Measurements from ENCODE around the gene SLC12A8.

SLC12A8 gene

DNA sequence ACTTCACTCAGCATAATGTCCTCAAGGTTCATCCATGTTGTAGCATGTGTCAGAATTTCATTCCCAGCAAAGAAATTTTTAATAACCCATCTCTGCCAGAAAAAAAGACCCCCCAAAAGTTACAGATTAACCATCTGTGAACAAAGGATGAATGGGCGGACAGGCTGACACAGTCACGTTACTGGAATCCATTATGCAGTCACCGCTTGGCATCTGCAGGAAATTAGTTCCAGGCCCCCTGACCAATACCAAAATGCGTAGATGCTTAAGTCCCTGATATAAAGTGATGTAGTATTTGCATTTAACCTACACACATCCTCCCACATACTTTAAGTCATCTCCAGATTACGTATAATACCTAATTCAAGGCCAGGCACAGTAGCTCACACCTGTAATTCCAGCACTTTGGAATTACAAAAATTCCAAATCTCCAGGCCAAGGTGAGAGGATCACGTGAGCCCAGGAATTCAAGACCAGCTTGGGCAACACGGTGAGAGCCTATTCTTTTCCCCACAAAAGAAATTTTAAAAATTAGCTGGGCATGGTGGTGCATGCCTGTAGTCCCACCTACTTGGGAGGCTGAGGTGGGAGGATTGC, 1.5 kb upstream of the SLC12A8 start:
- no peak for DNase-seq (ENCODE audit: low spot score)

DNA sequence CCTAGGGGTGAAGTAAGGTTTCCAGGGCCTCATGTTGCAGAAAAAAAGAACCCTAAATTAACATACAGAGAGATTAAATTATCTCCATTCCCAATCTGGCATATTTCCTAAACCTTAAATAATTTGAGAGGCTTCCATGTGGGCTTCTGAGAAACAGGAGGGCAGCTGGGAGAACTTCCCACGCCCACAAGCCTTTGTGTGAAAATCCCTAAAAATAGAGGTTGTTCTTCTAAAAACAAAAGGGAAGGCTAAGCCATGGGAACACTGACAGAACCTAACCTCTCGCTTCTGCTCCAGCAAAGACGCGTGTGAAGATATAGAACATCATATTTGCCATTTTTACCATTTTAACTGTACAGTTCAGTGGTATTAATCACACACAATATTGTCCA, 812 bp upstream of the SLC12A8 start:
- no peak for DNase-seq (ENCODE audit: low spot score)

DNA sequence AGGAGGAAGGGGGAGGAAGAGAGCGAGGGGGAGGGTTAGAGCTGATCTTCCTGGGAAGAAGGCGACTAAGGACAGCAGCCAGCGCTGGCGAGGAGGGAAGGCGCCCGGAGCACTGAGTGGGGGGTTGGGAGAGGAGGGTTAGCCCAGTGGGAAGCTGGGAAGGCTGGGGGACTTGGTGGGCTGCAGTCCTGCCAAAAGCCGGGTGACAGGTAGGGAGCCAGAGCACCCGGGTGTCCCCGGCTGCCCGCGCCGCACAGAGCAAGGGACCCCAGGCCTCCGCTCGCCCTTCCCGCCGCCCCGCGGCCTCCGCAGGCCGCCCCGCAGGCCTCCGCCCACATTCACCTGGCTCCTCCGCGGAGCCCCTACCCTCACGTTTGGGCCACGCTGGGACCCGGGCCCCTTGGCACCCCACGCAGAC, 448 bp downstream of the SLC12A8 start:
- DNase-seq (ENCODE audit: low spot score) = no peak

DNA sequence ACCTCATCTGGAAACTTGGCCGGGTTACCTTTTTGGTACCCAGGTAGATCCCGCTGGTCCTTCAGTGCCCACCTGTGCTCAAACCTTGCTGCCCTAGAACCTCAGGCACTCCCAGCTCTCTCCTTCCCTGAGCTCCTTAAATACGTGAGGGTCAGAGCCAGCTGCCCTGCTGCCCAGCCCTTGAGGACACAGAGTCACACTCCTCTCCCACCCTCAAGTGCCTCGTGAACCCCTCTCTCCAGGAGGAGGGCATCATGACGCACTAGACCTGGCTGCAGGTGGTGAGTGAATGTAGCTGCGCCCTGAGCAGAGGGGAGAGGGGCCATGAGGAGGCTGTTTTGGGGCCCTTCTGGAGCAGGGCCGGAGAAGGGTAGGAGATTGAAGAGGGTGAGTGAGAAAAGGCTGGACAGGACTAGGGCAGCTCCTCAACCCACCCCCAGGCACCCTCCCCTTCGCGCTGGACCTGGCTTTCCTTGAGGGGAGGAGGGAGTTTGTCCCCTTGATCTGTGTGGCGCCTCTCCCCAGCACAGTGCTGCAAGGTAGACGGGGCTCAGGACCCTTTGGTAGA, 941 bp downstream of the SLC12A8 start:
- DNase-seq (ENCODE audit: low spot score) = no peak

DNA sequence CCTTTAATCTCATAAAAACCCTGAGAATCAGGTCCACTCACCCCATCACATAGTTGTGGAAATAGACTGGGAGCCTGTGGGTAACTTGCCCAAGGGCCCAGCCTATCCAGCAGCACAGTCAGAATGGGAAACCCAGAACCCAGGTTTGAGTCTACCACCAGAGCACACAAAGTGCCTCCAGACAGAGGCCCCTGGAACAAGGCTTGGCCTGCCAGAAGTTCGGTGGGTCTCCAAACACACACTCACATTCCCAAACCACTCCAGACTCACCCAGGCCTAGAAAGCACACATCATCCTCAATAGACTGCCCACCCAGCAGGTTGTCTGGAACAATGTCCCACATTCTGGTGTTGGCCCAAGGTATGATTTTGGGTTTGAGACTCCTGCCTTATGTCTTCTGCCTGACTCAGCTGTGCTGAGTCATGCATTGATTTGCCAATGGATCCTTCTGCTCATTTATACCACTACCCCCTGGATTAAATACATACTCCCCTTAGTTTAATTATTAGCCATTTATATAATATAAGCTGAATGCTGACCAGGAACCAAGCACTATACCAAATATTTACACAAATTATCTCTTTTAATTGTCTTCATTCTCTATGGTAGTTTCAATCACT, 4.5 kb downstream of the SLC12A8 start:
- DNase-seq (ENCODE audit: low spot score) = no peak

DNA sequence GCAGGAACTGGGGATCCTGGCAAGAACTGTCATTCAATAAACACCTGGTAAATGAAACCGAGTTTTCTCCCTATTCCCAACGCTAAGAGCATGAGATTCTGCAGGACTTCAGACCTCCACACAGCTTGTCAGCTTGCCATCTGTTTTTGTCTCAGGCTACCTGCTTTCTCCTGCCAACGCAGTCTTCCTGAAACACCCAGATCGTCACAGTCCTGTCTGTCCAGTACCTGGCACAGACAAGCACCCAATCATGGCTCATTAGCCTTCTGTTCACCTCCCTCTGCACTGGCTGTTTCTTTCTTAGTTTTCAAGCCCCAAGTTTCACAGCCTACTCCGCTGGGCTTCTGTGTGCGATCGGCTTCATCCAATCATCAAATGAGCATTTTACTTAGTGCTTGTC, 5.0 kb downstream of the SLC12A8 start:
- no peak for DNase-seq (ENCODE audit: low spot score)

DNA sequence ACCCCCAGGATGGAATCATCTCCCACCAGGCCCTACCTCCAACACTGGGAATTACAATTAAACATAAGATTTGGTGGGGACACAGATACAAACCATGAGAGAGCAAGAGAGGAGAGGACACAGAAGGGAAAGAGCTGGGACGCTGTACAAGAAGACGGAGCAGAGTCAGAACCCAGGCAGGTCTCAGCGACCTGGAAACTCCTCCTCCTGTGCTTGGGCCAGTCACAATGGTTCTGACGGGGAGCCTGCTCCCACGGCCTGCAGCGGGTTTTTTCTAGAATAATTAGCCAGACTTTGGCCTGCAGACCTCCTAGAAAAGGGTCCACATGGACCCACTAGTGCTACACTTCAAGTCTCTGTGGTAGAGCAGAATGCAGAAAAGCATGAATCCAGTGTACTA, 5.6 kb downstream of the SLC12A8 start:
- DNase-seq (ENCODE audit: low spot score) = no peak

DNA sequence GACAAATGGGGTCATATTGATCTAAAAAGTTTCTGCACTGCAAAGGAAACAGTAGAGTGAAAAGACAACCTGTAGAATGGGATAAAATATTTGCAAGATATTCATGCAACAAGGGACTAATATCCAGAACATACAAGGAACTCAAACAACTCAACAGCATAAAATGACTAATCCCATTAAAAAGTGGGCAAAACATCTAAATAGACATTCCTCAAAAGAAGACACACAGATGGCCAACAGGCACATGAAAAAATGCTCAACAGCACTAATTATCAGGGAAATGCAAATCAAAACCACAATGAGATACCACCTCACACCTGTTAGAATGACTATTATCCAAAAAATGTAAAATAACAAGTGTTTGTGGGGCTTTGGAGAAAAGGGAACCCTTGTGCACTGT, 8.8 kb downstream of the SLC12A8 start:
- DNase-seq (ENCODE audit: low spot score) = no peak

DNA sequence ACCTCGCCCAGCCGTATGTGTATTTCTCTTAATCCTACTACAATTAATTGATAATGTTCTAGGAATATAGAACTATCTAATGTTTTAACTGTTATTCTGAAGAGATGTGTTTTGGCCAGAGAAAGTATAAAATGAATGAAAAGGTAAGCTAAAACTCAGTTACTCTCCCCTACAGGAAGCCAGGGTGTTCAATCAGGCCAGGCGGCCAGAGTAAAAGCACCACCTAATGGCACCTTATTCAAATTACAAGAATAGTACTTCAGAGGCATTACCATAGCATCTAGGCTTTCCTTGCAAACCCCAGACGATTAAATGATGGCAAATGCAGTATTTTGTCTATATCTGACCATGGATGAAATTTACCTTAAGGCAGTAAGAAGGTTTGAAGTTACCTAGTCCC, 10.4 kb downstream of the SLC12A8 start:
- no peak for DNase-seq (ENCODE audit: low spot score)

DNA sequence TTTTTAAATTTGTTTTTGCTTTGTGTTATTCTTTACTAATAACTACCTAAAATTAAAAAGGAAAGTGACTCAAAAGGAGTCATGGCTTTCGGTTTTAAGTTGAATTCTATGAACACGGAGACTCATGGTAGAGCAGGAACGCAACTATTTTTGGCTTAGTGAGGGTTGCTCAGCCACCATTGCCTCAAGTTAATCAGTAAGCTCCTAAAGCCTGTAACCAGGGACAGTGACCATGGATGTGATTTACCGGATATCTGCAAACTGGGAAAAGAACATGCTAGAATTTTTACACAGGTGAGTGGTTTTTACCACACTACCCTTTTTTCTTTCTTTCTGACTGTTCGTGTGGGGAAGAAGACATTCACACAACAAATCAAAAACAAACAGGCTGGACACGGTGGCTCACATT, 11.8 kb downstream of the SLC12A8 start:
- no peak for DNase-seq (ENCODE audit: low spot score)

DNA sequence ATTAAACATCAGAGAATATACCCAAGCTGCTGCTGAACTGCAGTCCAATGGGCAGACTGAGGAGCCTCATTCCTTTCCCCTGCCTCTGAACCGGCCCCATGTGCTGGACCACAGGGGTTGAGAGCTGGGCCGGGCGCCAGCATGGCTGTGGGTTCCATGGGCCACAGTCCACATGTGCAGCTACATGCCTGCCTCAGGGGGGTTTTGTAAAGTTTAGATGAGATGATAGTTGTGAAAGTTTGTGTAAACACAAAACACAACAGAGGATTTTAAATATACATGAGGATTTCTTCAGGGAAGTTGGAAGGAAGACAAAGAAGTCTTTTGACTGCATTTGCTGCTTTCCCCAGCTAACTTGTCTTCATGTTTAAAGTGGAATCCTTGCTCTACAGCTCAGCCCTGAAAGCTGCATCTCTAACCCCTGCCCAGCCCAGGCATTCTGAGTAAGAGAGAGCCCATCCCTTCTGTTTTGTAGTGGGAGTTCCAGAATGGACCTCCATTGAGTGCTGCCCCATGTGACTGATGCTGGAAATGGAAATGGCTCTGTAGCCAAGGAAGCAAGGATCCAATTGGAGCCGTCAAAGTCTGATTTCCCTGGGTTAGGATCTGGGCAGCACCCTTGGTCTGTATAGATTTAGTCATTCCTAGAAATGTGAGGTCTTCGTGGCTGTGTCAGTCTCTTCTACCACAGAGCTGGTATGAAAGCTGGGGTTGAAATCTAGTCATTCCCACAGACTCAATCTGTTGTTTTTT, 17.5 kb downstream of the SLC12A8 start:
- DNase-seq (ENCODE audit: low spot score) = no peak

DNA sequence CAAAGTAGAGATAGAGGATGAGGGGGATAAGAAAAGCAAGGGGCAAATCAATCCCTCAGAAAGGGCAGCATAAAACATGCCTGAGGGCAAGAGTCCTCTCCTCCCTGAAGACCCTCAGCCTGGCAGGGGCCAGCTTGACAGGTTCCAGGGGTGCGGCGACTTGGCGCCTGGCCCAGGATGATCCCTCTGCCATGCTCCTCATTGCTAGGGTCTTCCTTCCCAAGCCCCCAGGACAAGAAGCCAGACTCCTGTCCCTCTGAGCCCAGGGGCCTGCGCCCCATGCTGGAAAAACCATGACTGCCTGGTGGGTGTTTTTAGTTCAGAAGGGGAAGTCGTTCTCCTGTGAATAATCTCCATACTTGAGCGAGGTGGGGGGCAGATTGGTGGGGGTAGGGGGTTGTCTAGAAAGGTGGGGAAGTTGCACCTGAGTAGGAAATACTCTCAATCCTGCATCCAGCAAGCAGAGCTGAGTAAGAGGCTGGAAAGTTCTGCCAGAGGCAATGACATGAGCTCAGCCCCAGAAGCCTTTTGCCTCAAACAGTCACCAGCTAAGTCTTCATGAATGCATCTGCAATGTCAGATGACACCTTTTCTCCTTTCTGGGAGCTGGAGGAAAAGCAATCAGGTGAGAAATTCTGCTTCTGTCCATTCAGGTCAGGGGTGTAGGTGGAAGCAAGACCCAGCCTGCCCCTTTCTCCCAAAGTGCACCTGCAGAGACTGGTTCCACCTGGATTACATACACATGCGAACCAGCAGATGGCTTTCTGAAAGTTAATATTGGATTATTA, 18.3 kb downstream of the SLC12A8 start:
- no peak for DNase-seq (ENCODE audit: low spot score)

DNA sequence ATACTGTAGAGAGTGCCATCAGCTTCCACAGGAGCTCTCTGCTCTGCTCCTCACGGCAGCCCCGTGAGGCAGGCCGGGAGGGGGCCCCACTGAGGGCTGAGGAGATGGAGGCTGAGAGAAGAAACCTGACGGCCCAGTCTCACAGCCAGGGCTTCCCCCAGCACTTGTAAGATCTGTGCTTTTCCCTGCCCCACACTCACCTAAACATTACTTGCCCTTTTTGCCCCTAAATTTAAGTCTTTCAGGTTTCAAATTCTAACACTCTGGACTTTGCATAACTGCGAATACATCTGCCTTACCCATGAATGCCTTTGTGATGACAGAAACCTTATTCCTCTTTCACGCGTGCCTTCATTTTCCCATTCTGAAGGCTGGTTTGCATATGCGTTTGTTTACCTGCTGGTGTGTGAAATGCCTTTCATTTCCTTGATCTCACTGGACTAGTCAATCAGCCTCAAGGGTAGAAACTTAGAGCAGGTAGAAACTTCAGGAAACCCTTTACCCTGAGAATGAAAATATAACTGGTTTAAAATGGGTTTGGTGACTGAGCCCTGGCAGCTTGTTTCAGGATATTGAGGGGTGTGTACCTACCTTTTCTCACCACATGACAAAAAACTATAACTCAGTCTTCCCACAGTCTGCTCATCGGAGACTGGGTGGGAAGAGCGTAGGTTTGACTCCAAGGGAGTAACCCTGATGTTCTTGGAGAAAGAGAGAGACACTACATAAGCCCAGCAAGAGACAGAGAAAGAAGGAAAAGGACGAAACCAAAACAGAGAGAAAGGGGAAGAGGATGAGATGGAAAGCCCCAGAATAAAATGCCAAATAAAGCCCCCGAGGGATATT, 20.1 kb downstream of the SLC12A8 start:
- no peak for DNase-seq (ENCODE audit: low spot score)

DNA sequence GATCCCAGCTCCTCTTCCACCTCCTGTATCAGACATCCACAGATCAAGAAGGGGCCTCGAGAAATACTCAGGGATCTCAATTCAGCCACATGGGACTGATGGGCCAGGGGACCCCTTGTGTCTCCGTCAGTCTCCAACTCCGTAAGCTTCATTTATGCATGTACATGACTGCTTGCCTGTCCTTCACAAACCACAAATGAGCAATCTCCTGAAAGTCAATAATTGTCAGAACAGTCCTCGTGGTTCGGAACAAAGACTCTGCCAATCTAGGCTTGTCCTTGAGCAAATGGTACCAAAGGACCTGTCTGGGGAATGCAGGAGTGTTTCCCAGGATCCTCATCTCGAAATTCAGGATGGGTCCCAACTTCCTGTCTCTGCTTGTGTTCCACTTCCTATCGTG, 20.8 kb downstream of the SLC12A8 start:
- no peak for DNase-seq (ENCODE audit: low spot score)

DNA sequence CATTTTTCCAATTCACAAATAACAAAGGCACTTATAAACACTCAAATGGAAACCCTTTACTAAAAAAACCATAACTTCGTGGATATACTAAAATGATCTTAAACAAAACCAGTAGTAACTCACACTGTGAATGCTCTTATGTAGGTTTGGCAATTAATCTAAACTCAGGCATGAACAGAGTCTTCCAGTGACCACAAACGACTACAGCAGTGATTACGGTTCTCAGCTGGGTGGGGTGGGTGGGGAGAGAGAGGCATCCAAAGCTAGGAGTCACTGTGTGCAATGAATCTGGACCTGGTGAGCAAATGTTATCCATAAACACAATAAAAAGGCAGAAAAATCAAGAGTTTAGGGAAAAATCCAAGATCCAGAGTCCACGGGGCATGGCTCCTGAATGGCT, 21.3 kb downstream of the SLC12A8 start:
- no peak for DNase-seq (ENCODE audit: low spot score)

DNA sequence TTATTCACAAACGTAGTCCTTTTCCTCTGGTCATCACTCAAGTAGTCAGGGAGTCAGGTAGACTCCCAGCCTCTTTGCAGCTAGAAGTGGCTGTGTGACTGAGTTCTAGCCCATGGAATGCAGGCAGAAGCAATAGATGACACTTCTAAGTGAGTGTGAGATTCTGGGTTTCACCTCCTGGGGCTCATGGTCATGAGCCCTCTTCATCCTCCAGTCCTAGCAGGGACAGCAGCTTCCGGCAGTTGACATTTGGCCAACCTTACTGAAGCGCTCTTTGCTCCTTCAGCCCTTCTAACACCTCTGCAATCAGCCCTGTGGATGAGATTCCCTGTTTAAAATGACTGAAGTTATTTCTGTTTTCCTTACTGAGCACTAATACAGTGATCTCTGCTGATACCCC, 21.8 kb downstream of the SLC12A8 start:
- DNase-seq (ENCODE audit: low spot score) = no peak

DNA sequence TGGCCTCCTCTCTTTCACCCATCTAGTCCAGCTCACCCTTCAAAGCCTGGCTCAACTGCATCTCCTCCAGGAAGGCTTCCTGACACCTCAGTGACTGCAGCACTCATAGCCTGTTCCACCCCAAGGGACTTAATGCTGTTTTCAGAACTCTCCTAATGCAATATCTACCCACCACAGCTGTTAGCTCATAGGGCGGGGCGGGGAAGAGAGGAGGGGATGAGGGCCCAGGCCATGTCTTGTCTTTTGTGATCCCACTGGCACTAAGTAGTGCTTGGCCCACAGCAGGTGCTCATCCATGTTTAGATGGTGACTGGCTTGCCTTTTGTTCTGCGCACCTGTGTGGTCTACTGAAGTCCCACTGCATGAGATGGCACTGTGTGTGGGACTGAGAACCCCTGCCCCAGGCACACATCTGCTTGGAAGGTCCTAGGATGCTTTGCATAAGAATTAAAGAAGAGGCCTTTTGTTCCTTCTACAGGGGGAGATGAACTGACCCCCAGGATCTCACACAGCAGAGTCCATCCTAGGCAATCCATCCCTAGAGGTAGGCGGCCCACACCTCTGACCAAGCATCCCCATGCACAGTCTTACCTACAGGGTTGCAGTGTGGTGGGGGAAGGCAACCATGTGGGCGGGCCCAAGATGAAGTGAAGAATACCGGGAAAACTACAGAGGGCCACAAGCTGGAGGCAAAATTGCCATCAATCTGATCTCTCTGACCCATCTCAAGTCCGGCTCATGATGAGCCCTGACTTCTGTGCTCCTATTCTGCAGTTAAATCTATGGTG, 23.0 kb downstream of the SLC12A8 start:
- DNase-seq (ENCODE audit: low spot score) = no peak

DNA sequence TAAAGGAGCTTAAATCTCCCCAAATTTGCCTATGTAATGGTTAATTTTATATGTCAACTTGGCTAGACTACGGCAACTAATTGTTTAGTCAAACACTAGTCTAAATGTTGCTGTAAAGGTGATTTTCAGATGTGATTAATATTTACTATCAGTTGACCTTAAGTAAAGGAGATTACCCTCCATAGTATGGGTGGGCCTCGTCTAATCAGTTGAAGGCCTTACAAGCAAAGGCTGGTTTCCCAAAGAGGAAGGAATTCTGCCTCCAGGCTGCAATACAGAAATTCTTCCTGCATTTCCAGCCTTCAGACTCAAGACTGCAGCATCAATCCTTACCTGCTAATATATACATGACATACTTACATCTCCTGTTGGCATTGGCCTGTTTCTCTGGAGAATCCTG, 23.6 kb downstream of the SLC12A8 start:
- no peak for DNase-seq (ENCODE audit: low spot score)

DNA sequence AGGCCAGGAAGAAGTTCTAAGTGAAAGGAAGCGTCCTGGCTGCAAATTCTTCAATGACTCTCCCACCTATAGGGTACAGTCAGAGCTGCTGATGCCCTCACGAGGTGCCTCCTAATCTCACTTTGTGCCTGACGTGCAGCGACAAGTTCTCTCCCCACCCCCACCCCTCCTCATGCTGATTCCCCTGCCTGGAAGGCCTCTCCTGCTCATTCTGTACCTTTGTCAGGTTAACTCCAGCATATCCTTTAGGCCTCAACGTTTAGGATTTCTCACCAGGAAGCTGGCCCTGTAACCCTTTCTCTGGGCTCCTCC, 25.0 kb downstream of the SLC12A8 start:
- DNase-seq (ENCODE audit: low spot score) = no peak

DNA sequence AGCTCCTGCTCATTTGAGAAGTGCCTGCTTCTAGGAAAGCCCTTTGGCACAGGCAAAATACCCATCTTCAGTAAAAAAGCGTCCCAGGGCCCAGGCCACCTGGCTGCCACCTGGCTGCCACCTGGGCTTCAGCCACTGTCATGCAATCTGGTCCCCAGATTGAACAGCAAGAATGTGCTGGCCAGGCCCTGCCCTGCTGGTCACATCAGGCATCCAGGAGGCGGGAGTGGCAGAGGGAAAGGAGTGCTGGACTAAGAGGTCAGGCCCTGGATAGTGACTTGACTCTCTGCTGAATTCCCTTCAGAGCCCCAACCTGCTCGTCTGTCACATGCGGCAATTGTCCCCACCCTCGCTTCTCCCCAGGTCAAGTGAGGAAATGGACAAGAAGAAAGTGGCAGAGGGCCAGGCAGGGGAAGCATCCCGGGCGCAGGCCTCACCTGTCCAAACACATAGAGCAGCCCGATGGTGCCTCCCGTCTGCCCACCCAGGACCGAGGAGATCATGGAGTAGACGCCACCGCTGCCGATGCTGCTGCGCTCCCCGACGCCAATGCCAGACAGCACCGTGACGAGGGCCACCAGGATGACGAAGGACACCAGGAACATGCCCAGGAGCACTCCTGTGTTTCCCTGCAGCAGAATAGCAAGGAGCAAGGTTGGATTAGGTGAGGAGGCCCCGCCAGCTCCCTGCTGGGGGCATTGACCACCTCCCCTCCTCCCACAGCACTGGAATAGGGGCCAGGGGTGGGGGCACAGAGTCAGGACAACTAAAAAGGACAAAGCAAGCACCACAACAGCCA, 25.5 kb downstream of the SLC12A8 start:
- DNase-seq (ENCODE audit: low spot score) = no peak
